A673 (cell line): ENCODE measurements around the gene SP6.

Experiments used
- CTCF ChIP-seq: fragments of 300-800, 200-600 bp; sonication (generic); conservative IDR thresholded peaks from 2 replicates; pipeline ENCODE4 v1.5.1; 2017; ENCODE audit warnings: low read depth, mild to moderate bottlenecking, antibody characterized with exemption, low read length, moderate library complexity, mixed read lengths
- EZH2 ChIP-seq: fragments of 200-600 bp; sonication (generic); IDR thresholded peaks from 2 replicates; pipeline ENCODE4 v1.6.1; 2017; ENCODE audit warnings: borderline replicate concordance, low read depth, mild to moderate bottlenecking, mixed read lengths, antibody characterized with exemption, low read length; ENCODE audit not compliant: poor library complexity, severe bottlenecking

- no peak for TF ChIP-seq CTCF
- TF ChIP-seq EZH2 = no peak
These were observed 40.7 kb upstream of the SP6 start for GRCh38 chr17:47891545-47892088.
